Kidney (tissue), 14 donors: ENCODE results near the gene ME3. TPM values are rescaled to one million over a fixed set of nuclear protein-coding genes. Genes with fewer than 3 reads are reported as not detected.

Experiments used
- DNase-seq, 5 donors: peaks; one replicate each; pipeline ENCODE4 v3.0.0-alpha.2; 2013 to 2020
- FAIRE-seq: peaks from 2 replicates; lab custom pipeline; 2012; peaks lifted over from hg19 to GRCh38; lab: Jason Lieb, UNC
- H3K27ac ChIP-seq, 2 donors: one replicate each; pipeline ENCODE4 v1.7.0; 2013; ENCODE audit warnings: low read depth in 2 of 2, low read length in 2 of 2, inconsistent platforms in 1 of 2
- H3K27me3 ChIP-seq: one replicate; pipeline ENCODE4 v1.7.1; 2013; ENCODE audit warnings: low read length, inconsistent platforms; ENCODE audit not compliant: control insufficient read depth, insufficient read depth
- H3K36me3 ChIP-seq, 3 donors: one replicate each; pipeline versions ENCODE4 v1.7.0 to v1.7.1; 2013; ENCODE audit warnings: low read length in 3 of 3, control low read depth in 1 of 3, inconsistent platforms in 1 of 3; ENCODE audit not compliant: insufficient read depth in 3 of 3, control insufficient read depth in 2 of 3
- H3K4me1 ChIP-seq, 3 donors: one replicate each; pipeline versions ENCODE4 v1.7.0 to v1.7.1; 2013; ENCODE audit warnings: low read length in 3 of 3, inconsistent platforms in 1 of 3, low read depth in 1 of 3; ENCODE audit not compliant: control insufficient read depth in 2 of 3, insufficient read depth in 2 of 3
- H3K4me3 ChIP-seq, 3 donors: one replicate each; pipeline versions ENCODE4 v1.7.0 to v1.8.1; 2013; ENCODE audit warnings: low read length in 3 of 3, control low read depth in 1 of 3, inconsistent platforms in 1 of 3
- H3K9ac ChIP-seq, 3 donors: one replicate each; pipeline versions ENCODE4 v1.7.0 to v1.7.1; 2013; ENCODE audit warnings: low read length in 3 of 3, control low read depth in 1 of 3, inconsistent platforms in 1 of 3
- H3K9me3 ChIP-seq, 3 donors: one replicate each; pipeline versions ENCODE4 v1.7.0 to v1.7.1; 2013; ENCODE audit warnings: low read length in 3 of 3, control low read depth in 1 of 3, inconsistent platforms in 1 of 3; ENCODE audit not compliant: control insufficient read depth in 2 of 3, insufficient read depth in 1 of 3
- intact Hi-C: fragments of 100-400 bp; cut with DNase I; formaldehyde crosslinking; loops from one replicate; pipeline ENCODE4 v1.11.1; 2022
- polyA plus RNA-seq: library from polyadenylated mRNA; stranded (reverse); fragments of 350-450 nt; fragmentation: Illumina TruSeq; extraction: RNeasy Lipid Tissue Mini Kit (QIAGEN cat#74804); gene quantifications from one replicate; pipeline ENCODE4 v1.2.3, GENCODE V29; 2014; ENCODE audit warnings: low read depth, low replicate concordance; ENCODE audit not compliant: insufficient read depth
- total RNA-seq: library from RNA; stranded (reverse); fragmentation: NEBNext Ultra II Directional; extraction: Animal tissue kit (Norgen Biotek cat#: 25700); gene quantifications from one replicate; pipeline ENCODE4 v1.2.1, GENCODE V29; 2021
- TF ChIP-seq, protein P1 (sequence below): IDR thresholded peaks from 3 replicates; pipeline ENCODE4 v1.5.1; 2012; ENCODE audit warnings: mild to moderate bottlenecking, moderate library complexity, borderline replicate concordance; ENCODE audit not compliant: insufficient read depth; ENCODE audit errors: extremely low read depth
- donor health status: control.
- donor health status: control.
- donor health status: control.
- donor health status: control.
- donor health status: control.
- donor health status: DM: yes; HTN: yes; CAD: no.
- donor health status: Normal renal cell carcinoma (clear cell type).

Gene ME3
- total and polyA plus RNA-seq, 2 donors from 2014 or later = 13.2 to 32.2 TPM

DNA sequence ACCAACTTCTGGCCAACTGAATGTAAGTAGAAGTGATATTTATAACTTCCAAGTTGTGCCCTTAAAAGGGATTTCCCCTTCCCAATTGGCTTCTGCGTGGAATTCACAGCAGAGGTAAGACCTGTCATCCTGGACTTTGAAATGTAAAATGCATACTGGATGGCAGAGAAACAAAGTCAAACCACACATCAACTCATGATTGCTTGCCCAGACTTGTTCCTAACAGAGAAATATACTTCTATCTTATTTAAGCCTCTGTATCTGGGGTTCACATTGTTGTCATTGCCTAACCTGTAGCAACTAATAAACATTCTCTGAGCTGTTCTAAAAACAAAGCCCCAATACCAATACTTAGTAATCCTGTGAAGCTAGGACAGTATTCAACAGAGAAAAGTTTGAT lies 6.2 kb downstream of the ME3 start:
- no peaks in the 10 kb centered on the region for H3K36me3 ChIP-seq
- H3K9me3 ChIP-seq = no peaks in the 10 kb centered on the region
- FAIRE-seq = no peak
- H3K4me3 ChIP-seq = no peak overlapping the region
- H3K27ac ChIP-seq = no peak overlapping the region
- H3K4me1 ChIP-seq = no peaks in the 10 kb centered on the region
- TF ChIP-seq, protein P1, sequence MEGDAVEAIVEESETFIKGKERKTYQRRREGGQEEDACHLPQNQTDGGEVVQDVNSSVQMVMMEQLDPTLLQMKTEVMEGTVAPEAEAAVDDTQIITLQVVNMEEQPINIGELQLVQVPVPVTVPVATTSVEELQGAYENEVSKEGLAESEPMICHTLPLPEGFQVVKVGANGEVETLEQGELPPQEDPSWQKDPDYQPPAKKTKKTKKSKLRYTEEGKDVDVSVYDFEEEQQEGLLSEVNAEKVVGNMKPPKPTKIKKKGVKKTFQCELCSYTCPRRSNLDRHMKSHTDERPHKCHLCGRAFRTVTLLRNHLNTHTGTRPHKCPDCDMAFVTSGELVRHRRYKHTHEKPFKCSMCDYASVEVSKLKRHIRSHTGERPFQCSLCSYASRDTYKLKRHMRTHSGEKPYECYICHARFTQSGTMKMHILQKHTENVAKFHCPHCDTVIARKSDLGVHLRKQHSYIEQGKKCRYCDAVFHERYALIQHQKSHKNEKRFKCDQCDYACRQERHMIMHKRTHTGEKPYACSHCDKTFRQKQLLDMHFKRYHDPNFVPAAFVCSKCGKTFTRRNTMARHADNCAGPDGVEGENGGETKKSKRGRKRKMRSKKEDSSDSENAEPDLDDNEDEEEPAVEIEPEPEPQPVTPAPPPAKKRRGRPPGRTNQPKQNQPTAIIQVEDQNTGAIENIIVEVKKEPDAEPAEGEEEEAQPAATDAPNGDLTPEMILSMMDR = no peak
- H3K27me3 ChIP-seq = no peaks in the 10 kb centered on the region
- intact Hi-C loops = no loop called here
- DNase-seq = no peak
- no peak overlapping the region for H3K9ac ChIP-seq

DNA sequence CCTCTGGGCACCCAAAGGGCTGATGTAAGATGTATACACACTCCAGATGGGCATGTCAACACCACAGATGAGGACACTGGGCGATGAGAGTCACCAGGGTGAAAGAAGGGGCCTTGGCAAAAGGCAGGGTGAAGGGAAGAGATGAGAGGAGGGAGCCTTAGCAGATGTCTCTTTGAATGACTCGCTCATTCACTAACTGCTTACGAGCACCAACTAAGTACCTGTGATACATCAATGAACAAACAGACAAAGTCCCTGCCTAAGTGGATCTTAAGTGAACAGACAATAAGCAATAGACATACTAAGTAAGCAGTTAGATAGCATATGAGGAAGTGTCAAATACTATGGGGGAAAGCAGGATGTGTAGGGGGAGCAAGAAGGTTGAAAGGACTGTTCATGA lies 7.5 kb downstream of the ME3 start:
- DNase-seq (no peak), FAIRE-seq (no peak)
- no peaks in the 10 kb centered on the region for H3K36me3 ChIP-seq
- H3K27me3 ChIP-seq = no peaks in the 10 kb centered on the region
- H3K9me3 ChIP-seq = no peaks in the 10 kb centered on the region
- TF ChIP-seq, protein P1 = no peak
- intact Hi-C loops = no loop called here
- no peak overlapping the region for H3K4me3 ChIP-seq
- no peak overlapping the region for H3K9ac ChIP-seq
- H3K27ac ChIP-seq = no peak overlapping the region
- H3K4me1 ChIP-seq = no peaks in the 10 kb centered on the region

DNA sequence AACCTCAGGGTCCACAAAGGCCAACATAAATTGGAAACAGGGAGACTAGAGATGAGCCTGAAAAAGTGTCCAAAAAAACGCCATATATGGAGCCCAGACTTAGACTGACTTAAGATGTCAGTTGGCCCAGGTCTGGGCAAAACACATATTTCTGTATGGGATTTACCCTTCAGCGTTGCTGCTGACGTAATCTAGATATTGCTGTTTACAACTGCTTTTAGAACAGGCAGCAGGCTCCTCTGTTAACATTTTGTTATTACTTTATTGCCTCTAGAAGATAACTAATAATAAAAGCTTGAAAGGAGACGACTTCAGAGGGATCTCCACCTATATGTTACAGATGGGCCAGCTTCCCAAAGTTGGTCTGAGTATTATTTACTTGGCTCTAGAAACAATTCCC lies 8.7 kb downstream of the ME3 start:
- Histone ChIP-seq H3K9me3 (no peaks in the 10 kb centered on the region), H3K9ac (no peak overlapping the region), H3K4me3 (no peak overlapping the region), H3K27me3 (no peaks in the 10 kb centered on the region), H3K4me1 (no peaks in the 10 kb centered on the region), H3K36me3 (no peaks in the 10 kb centered on the region), H3K27ac (no peak overlapping the region)
- FAIRE-seq (no peak), DNase-seq (no peak)
- TF ChIP-seq, protein P1 = no peak
- intact Hi-C loops = no loop called here

DNA sequence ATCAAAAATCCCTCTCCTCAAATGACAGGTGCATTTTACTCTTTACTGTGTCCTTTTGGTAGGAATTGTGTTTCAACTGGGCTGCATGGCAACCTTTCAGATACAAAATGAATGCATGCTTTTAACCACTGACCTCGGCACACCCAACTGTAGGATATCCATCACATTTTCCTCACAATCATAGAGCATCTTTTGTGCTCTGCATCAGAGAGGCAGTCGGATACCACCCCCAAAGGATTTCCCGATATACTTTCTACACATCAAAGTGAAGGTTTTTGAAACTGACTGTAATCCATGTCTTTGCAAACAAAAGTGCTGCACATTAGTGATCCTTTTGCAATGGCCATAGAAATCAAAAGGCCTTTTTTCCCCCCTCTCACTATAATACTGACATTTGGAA lies 9.1 kb downstream of the ME3 start:
- DNase-seq = no peak
- Histone ChIP-seq H3K4me3 (no peak overlapping the region), H3K27me3 (no peaks in the 10 kb centered on the region), H3K4me1 (no peaks in the 10 kb centered on the region), H3K27ac (no peak overlapping the region), H3K36me3 (no peaks in the 10 kb centered on the region), H3K9ac (no peak overlapping the region), H3K9me3 (no peaks in the 10 kb centered on the region)
- FAIRE-seq = no peak
- TF ChIP-seq, protein P1 = no peak
- intact Hi-C loops = no loop called here
